GM18951 (cell line): ENCODE measurements around the gene RNU2-63P.

Experiments
- POLR2A ChIP-seq: IDR thresholded peaks from 4 replicates; pipeline ENCODE4 v1.6.1; 2011; ENCODE audit warnings: mild to moderate bottlenecking; ENCODE audit not compliant: insufficient read length, insufficient read depth; ENCODE audit errors: extremely low read depth
- in situ Hi-C: fragments of 300-500 bp; cut with MboI; formaldehyde crosslinking; loops from one replicate; pipeline ENCODE4 v1.12.0; 2022; ENCODE audit warnings: low sequenced_read_pairs, mixed read lengths, inconsistent platforms; ENCODE audit not compliant: unreplicated experiment

The RNU2-63P gene

DNA sequence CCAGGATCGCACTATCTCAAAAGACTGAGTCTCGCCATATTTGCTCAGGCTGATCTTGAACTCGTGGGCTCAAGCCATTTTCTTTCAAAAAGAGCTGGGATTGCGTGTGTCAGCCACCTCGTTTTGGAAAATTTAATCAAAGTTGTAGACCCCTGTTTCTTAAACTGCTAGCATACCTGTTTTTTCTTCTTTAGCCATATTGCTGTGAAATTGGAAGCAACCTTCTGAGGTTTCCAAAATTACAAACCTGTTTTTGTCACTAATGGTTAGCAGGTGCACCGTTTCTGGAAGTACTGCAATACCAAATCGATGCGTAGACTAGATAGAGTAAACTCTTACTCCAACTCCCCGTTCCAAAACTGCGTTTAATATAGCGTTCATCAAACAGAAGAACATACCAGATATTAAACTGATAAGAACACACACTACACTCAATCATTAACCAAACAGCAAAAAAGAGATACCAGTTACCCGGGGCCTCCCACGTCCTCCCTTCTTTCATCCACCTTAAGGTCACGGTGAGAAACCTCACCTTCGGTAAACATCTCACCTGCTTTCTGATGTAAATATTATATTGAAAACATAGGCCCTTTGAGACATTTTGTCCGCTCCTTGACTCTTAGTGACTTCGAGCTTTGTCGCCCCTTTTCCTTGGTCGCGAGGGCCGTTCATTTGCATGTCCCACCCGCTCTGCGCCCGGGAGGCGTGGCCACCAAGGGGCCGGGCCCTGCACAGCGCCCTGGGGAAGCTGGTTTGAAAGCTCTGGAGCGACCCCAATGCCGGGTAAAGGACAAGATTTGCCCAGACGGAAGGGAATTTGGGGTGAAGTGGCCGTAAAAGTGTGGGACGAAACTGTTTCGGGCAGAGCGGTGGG, at the start of gene RNU2-63P:
TSS of gene RNU2-63P (minus strand) at position 462 of the 874 bp plus-strand sequence.
- in situ Hi-C loops = loop anchor here (25.0 kb wide), 1 partner anchor 529 kb away; no protein-coding TSS in a partner anchor
- TF ChIP-seq POLR2A = peak; percentile 97

GRCh38 chr2:88061295-88061694, 44.9 kb upstream of the RNU2-63P start:
- in situ Hi-C loops = no loop called here
- no peak for TF ChIP-seq POLR2A

DNA sequence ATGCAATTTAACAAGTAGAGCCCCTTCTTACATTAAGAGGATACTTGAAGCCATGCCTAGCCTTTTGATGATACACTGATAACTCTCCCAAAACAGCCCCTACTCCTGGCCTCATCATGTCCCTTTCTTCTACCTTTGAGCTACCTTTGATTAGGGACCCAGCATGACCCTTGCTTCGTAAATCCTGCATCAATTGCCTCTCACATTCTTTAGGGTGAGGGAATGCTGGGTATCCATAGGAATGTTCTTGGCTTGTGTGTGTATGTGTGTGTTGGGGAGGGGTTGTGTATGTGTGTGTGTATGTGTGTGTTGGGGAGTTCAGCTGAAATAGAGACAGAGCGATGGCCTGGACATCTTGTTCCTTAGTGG, 44.5 kb upstream of the RNU2-63P start:
- no peak for TF ChIP-seq POLR2A
- in situ Hi-C loops = no loop called here

GRCh38 chr2:88059979-88060906, 43.9 kb upstream of the RNU2-63P start:
- in situ Hi-C loops = no loop called here
- TF ChIP-seq POLR2A = no peak

DNA sequence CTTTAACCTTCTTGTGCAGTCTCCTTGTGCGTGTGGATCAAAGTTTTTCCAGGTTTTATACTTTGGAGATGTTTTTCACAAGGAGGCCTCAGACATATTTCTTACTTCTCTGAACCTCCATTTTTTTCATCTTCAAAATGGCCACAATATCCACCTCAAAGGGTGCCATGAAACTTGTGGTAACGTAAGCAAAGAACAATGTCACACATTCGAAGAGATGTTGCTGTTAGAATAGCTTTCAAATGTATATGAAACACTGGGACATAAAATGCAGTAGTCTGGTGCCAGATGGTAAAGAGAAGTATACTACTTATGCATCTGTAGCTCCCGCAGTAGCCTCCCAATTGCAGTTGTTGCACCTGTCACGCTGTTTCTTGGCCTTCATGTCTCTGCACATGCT, 41.8 kb upstream of the RNU2-63P start:
- in situ Hi-C loops = no loop called here

GRCh38 chr2:88057437-88057844, 41.1 kb upstream of the RNU2-63P start:
- in situ Hi-C loops = no loop called here
- no peak for TF ChIP-seq POLR2A

More for the DNA sequence above, 41.8 kb upstream of the RNU2-63P start:
- no peak for TF ChIP-seq POLR2A

- peak; percentile 96 for TF ChIP-seq POLR2A
- in situ Hi-C loops = no loop called here
These were observed 39.2 kb upstream of the RNU2-63P start, which contains the start of gene KRCC1 for GRCh38 chr2:88055371-88056128. Gene KRCC1 (minus strand): TSS chr2:88055783. CDS start chr2:88028563, 27,220 bp downstream.

- in situ Hi-C loops = no loop called here
- TF ChIP-seq POLR2A = no peak
These were observed 38.5 kb upstream of the RNU2-63P start for GRCh38 chr2:88054782-88055370.

DNA sequence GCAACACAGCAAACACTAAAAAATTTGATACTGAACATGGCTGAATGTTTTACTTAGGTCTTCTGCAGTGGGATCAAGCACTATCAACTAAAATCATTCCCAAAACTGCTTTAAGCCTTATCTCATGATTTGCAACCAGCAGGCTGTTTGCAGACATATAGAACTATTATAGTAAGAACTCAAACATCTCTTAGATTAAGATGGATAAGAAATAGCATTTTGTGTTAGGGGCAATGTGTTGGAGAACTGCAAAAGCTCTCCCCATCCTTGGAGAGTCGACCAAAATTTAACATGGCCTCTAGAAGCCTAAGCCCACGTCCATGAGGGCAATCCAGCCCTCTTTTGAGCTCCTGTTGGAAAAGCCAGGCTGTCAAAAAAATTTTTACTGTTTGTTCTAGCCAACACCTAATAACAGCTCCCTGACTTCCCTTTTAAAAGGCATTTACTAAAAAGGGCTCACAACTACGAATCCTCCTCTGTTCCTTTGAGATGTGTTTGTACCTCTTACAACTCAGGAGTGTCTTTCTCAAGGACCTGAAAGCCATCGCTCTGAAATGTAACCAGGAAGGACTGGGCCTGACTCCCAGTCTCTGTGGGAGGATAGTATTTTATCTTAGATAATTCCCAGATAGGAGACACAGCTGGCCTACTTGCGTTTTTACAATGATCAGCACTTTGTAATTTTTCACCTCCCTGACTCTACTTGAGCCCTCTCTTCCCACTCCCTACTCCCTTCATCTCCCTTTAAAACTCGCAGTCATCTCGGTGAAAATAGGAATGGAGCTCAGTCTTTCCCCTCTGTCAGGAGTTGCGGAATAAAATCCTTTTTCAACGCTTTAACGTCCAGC, 37.8 kb upstream of the RNU2-63P start:
- in situ Hi-C loops = no loop called here
- no peak for TF ChIP-seq POLR2A

DNA sequence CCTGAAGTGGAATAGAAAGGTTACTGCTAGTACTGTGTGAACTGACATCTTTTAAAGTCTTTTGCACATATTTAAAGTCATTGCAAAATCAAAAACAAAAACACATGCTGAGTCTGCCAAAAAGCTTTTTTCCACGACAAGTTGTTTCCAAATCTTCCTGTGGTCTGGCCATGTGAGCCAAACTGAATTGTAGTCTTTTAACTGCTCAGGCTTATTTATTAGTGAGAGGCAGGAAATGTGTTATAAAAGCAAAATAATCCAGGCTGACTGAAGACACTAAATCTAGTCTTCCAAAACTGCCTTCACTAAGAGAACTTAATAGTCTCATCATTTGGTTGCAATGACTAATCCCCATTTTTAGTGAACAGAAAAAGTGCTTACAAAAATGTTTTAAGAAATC, 36.9 kb upstream of the RNU2-63P start:
- no peak for TF ChIP-seq POLR2A
- in situ Hi-C loops = no loop called here

- TF ChIP-seq POLR2A = no peak
- in situ Hi-C loops = no loop called here
These were observed 35.4 kb upstream of the RNU2-63P start for GRCh38 chr2:88051792-88052191.
